NCI-H460 (cell line): ENCODE results near the gene FOXJ2. TPM values are rescaled to one million over a fixed set of nuclear protein-coding genes. Genes with fewer than 3 reads are reported as not detected.
"Not testable (repeated sequence)": the region's sequence is repeated elsewhere in the genome, so short reads cannot be mapped to it uniquely, and the experiment has no call there.

Experiments used
- DNase-seq: peaks from one replicate; pipeline ENCODE4 v3.0.0-alpha.2; 2016; ENCODE audit warnings: low read depth; ENCODE audit errors: extremely low read depth
- polyA plus RNA-seq: library from polyadenylated mRNA; depleted of rRNA; stranded (reverse); fragments of >200 nt; gene quantifications from 2 replicates; pipeline ENCODE4 v1.2.3, GENCODE V29; 2014; cell fraction: nucleus; rRNA removed
- total RNA-seq: library from RNA; depleted of rRNA; stranded (reverse); fragments of >200 nt; shearing (Covaris generic); gene quantifications from 2 replicates; pipeline ENCODE4 v1.2.3, GENCODE V29; 2014; rRNA removed

The FOXJ2 gene
- total RNA-seq: 6.9 and 7.3 TPM in 2 replicates
- polyA plus RNA-seq: 6.2 and 12.6 TPM in 2 replicates

- DNase-seq: no peak
Measured at GRCh38 chr12:8032242-8033152, at the start of gene FOXJ2. TSS of gene FOXJ2 (plus strand) at chr12:8032716. CDS start at chr12:8039833, 7,117 bp downstream.

- not testable (repeated sequence) for DNase-seq
Measured at GRCh38 chr12:7983019-7983418, 49.5 kb upstream of the FOXJ2 start.

- DNase-seq: not testable (repeated sequence)
Measured at GRCh38 chr12:7983460-7983859, 49.1 kb upstream of the FOXJ2 start.

GRCh38 chr12:7984900-7985299 lies 47.6 kb upstream of the FOXJ2 start:
- DNase-seq: no peak

GRCh38 chr12:7985802-7986418 lies 46.6 kb upstream of the FOXJ2 start:
- no peak for DNase-seq

- DNase-seq: peak; percentile 35
Measured at GRCh38 chr12:7989827-7990491, 42.6 kb upstream of the FOXJ2 start.

- DNase-seq: no peak
Measured at GRCh38 chr12:7991535-7991934, 41.0 kb upstream of the FOXJ2 start.

GRCh38 chr12:7994731-7995205 lies 37.7 kb upstream of the FOXJ2 start:
- no peak for DNase-seq

GRCh38 chr12:7995266-7995963 lies 37.1 kb upstream of the FOXJ2 start:
- peak; percentile 64 for DNase-seq

- DNase-seq: not testable (repeated sequence)
Measured at GRCh38 chr12:8000827-8001226, 31.7 kb upstream of the FOXJ2 start.

- DNase-seq: not testable (repeated sequence)
Measured at GRCh38 chr12:8001496-8001895, 31.0 kb upstream of the FOXJ2 start.

GRCh38 chr12:8004897-8005296 lies 27.6 kb upstream of the FOXJ2 start:
- DNase-seq: not testable (repeated sequence)

GRCh38 chr12:8011331-8011730 lies 21.2 kb upstream of the FOXJ2 start:
- DNase-seq: no peak

- DNase-seq: no peak
Measured at GRCh38 chr12:8012651-8013309, 19.7 kb upstream of the FOXJ2 start.

GRCh38 chr12:8014836-8015235 lies 17.7 kb upstream of the FOXJ2 start:
- no peak for DNase-seq

- not testable (repeated sequence) for DNase-seq
Measured at GRCh38 chr12:8018213-8018612, 14.3 kb upstream of the FOXJ2 start.

- DNase-seq: no peak
Measured at GRCh38 chr12:8018666-8019581, 13.6 kb upstream of the FOXJ2 start.

- DNase-seq: peak; percentile 97
Measured at GRCh38 chr12:8026291-8026900, 6.1 kb upstream of the FOXJ2 start.
